ENCODE results near the gene ANKEF1.
A peak's percentile ranks its signal among the peaks of the same experiment; 100 is the strongest.
"Not testable (repeated sequence)": the region's sequence is repeated elsewhere in the genome, so short reads cannot be mapped to it uniquely, and the experiment has no call there.

ANKEF1 gene

GRCh38 chr20:10034717-10035571 is at the start of gene ANKEF1:
Gene ANKEF1 (plus strand): TSS chr20:10034987. CDS start chr20:10038302, 3,315 bp downstream.
- DNase-seq = peak; percentile 83 to 85

- DNase-seq = no peak
Observed at GRCh38 chr20:9985281-9985680, 49.5 kb upstream of the ANKEF1 start.

DNA sequence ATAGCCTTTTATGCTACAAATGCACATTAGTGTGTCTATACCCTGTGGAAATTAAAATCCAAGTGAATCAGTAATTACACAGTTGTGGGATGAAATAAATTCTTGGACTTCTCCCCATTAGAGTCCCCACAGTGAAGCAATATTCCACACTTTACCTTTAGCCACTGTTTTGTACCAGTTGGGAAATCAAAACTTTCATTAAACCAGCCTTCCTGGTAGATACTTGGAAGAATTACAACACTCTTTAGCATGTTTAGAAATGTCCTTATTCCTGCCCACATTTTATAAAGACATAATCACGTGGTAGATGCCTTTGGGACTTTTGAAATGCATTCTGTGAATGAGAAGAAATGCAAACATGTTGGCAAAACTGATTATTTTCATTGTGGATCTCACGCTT is 49.0 kb upstream of the ANKEF1 start:
- DNase-seq = no peak

DNA sequence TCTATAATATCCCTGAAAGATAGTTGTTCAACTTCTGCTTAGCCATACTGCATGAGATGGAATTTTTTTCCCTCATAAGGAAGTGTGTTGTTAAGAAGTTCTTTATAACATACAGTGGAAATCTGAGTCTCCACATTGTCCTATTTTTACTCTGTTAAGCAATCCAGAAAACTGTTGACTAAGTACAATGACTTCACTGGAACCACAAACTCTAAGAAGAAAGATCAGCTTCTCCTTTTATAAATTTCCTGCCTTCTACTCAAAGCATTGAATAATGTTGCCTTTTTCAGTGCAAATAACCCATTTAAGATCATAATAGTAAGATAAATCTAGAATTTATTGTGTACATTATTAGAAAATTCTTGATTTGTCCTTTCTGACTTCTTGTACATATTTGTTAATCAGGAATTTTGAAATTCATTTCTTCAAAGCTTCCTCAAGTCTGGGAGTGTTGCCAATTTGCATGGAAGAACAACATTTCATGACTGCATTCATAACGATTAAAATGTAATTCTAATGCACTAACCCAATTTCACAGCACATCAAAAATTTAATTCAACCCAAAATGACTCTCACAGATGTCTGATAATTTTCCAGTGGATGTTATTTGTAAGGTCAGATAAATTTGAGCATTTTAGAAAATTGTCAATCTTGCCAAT is 45.6 kb upstream of the ANKEF1 start:
- no peak for DNase-seq

- DNase-seq = no peak
Observed at GRCh38 chr20:9993137-9993536, 41.6 kb upstream of the ANKEF1 start.

- DNase-seq = no peak
Observed at GRCh38 chr20:9994676-9995075, 40.1 kb upstream of the ANKEF1 start.

- no peak for DNase-seq
Observed at GRCh38 chr20:9995510-9996272, 39.1 kb upstream of the ANKEF1 start.

DNA sequence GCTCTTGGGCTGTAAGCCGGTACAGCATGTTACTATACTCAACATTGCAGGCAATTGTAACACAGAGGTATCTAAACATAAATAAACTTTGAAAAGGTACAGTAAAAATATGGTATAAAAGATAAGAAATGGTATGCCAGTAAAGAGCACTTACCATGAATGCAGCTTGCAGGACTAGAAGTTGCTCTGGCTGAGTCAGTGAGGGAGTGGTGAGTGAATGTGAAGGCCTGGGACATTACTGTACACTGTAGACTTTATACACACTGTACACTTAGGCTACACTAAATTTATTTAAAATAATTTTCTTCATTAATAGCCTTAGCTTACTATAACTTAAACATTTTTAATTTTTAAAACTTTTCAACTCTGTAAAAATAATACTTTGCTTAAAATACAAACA is 37.8 kb upstream of the ANKEF1 start:
- no peak for DNase-seq

DNA sequence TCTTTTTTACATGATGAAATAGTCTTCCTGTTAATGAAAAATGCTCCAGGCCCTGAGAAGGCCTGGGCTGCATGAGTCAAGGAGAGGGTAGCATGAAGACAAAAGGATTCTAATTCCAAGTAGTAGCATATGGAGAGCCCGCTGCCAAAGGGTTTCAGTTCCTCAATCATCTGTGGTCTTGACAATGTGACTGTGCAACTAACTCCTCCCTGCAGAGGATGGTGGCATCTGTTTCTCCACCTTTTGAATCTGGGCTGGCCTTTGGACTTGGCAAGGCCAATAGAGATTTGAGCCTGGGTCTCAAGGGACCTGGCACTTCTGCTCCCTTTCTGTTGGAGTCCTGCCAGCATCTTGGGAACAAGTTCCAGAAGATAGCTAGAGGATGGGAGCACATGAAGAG is 35.1 kb upstream of the ANKEF1 start:
- peak in 1 of 2 donors; percentile 29 for DNase-seq

DNA sequence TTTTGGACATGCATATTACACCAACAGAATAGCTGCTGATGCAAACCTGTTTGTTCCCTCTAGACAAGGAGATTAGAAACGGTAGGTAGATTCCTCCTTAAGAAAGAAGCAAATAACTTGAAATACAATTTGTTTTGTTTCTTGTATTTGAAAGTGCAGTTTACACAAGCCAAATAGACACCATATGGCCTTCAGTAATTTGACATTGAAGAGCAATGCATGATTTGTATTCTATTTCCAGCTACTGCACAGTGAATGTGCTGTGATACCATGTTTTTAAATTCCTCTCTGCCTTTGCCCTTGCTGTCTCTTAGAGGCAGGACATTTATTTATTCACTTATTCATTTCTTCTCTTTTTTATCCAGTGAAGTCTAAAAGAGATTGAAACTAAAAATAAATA is 31.9 kb upstream of the ANKEF1 start:
- no peak for DNase-seq

DNA sequence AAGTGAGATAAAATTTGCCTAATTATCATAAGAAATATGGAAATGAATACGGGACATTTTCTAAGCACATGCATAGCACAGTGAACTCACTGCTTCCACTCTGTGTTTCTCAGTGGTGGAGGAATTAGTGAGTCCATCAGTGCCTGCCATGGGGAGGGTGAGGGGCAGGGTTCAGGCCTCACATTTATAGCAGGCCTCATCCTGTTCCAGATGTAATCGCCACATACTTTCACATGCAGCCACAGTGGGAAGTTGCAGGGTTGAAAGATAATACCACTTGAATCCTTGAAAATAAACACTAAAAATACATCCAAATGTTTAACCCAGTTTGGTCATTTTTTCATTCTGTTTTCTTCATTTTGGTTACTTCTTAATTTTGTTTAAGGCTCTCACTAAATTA is 29.9 kb upstream of the ANKEF1 start:
- no peak for DNase-seq

- DNase-seq = no peak
Observed at GRCh38 chr20:10005885-10006284, 28.9 kb upstream of the ANKEF1 start.

DNA sequence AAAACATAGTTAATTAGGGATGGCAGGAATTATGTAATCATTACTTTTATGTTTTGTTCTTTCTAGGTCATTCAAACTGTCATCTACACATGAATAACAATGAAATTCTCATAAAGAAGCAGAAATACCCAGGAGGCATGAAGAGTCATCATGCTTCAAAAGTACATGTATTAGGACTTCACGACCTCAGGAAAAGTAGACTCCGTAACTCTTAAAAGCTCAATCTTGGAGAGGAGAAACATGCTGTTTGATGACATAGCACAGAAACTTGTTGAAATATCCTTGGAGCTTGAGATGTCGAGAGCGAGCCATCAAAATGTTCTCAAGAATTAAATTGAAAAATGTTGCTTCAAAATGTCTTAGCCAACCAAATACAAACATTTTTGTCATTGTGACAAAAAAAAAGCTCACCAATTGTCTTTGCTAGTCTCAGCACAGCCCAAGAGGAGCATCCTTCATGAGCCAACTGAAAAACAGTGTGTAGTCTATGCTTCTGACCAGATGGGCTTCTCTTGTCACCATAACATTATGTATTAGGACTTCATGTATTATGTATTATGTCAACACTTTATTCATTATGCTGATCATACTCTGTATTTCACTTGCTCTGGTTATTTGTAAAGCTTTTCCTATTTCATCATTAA is 28.2 kb upstream of the ANKEF1 start:
- no peak for DNase-seq

- no peak for DNase-seq
Observed at GRCh38 chr20:10007158-10007557, 27.6 kb upstream of the ANKEF1 start.

DNA sequence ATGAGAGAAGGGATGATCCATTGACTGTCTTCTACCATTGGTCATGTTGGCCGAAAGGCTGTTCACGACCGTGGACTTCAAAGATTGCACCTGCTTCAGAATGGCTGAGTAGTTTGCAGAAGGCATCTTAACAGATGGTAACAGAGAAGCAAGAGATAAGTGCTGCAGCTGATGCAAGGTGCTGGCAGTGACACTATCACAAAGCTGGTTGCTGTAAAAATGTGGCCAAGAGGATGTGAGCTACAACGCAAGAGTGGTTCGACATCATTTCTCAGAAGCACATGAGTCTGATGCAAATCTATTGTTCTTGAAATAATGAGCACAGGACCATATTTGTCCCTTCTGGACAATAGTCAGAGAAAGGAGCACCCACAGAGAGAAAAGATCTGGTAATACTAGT is 27.0 kb upstream of the ANKEF1 start:
- DNase-seq = no peak

- no peak for DNase-seq
Observed at GRCh38 chr20:10012464-10012863, 22.3 kb upstream of the ANKEF1 start.

DNA sequence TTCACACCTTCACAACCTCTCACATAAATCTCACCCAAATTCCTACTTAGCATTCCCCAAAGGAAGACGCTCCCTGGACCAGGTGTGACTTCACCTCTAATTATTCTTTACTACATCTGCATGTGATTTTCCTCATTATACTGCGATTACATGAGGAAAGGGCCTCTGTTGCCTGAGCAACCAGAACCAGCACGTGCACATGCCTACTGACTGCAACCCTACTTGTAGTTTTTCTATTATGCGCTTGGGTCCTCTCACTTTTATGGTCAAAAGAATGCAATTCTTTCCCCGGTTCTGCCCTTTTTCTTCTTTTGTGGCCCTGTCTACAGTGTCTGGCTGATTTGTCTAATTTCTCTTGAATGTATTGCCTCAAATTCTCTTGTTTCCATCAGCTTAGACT is 20.4 kb upstream of the ANKEF1 start:
- no peak for DNase-seq

GRCh38 chr20:10020937-10021336 is 13.8 kb upstream of the ANKEF1 start:
- DNase-seq = no peak

DNA sequence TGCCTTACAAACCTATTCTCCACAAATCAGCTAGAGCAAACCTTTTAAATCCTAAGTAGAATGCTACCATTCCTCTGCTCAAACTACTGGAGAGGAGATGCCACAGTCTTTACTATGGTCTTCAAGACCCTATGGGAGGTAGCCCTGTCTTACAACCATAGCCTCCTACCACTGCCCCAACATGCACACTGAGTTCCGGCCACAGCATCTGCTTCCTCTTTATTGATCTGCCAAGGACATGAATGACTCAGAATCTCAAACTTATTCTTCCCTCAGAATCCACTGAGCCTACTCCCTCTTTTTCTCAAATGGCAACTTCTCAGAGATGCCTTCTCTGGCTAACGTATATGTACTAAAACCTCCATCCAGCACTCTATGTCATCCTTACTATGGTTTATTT is 12.2 kb upstream of the ANKEF1 start:
- no peak for DNase-seq

DNA sequence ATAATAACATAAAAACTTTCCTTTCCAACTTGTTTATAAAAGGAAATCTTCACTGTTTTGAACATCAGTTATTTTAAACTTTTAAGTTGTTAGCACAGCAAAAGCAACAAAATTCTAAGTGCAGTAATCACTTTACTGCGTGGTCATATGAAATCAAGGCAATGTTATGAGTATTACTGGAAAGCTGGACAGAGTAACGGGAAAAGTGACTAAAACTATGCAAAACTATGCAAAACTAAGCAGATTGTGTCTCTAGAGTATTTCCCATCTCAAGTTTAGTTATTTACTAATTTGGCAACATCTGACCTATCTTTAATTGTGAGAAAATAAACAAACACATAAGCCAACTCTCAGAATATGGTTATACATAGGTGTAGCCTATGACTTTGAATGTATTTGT is 10.9 kb upstream of the ANKEF1 start:
- no peak for DNase-seq

- DNase-seq = not testable (repeated sequence)
Observed at GRCh38 chr20:10031451-10032215, 3.2 kb upstream of the ANKEF1 start.

DNA sequence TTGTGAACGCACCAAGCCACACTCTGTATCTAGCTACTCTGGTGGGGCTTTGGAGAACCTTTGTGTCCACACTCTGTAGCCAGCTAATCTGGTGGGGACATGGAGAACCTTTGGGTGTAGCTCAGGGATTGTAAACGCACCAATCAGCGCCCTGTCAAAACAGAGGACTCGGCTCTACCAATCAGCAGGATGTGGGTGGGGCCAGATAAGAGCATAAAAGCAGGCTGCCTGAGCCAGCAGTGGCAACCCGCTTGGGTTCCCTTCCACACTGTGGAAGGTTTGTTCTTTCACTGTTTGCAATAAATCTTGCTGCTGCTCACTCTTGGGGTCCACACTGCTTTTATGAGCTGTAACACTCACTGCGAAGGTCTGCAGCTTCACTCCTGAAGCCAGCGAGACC is 2.5 kb upstream of the ANKEF1 start:
- not testable (repeated sequence) for DNase-seq
